ENCODE results near the gene RUNDC3A.

GRCh38 chr17:44267165-44267455 lies 41.3 kb upstream of the RUNDC3A start:
- no peak for TF ChIP-seq EP300 (IDR thresholded peaks at IDR 0.05)
- TF ChIP-seq CTCF (IDR thresholded peaks at IDR 0.05) = no peak
- no peak for TF ChIP-seq POLR2AphosphoS5 (IDR thresholded peaks at IDR 0.05)
